Naive thymus-derived CD4-positive, alpha-beta T cell (primary cell): ENCODE measurements around the gene HLA-DMB. TPM values are rescaled to one million over a fixed set of nuclear protein-coding genes. Genes with fewer than 3 reads are reported as not detected.

Experiments used
- ATAC-seq: fragments of 150-1000 bp; cut with Tn5 transposase; 2 replicates; pipeline ENCODE4 v1.10.0; 2021; ENCODE audit warnings: mild to moderate bottlenecking, moderate library complexity
- CTCF ChIA-PET: fragments of 350-600 bp; sonication (Branson Sonifier 250); formaldehyde crosslinking; loops from one replicate; lab custom pipeline; 2021; ENCODE audit warnings: antibody characterized with exemption; lab: Charles Lee
- POLR2A ChIA-PET: fragments of 350-600 bp; sonication (Branson Sonifier 250); formaldehyde crosslinking; loops from one replicate; lab custom pipeline; 2021; ENCODE audit warnings: antibody characterized with exemption, inconsistent platforms; lab: Charles Lee
- DNase-seq, 9 donors: peaks; one replicate each; pipeline versions ENCODE4 v3.0.0 to v3.0.0-alpha.2; 2020 to 2022; ENCODE audit warnings: mixed read lengths in 1 of 9
- H3K27ac ChIP-seq: one replicate; pipeline ENCODE4 v1.7.0; 2013; ENCODE audit warnings: mild to moderate bottlenecking, low read depth, low read length, moderate library complexity
- H3K27me3 ChIP-seq, 2 donors: one replicate each; pipeline ENCODE4 v1.7.0; 2013; ENCODE audit warnings: low read length in 2 of 2, mild to moderate bottlenecking in 2 of 2, moderate library complexity in 2 of 2; ENCODE audit not compliant: control insufficient read depth in 2 of 2, insufficient read depth in 2 of 2
- H3K36me3 ChIP-seq, 3 experiments: 1 replicate in 2 of 3; 2 replicates in 1 of 3; pipeline ENCODE4 v1.7.0; 2013; ENCODE audit warnings: low read length in 3 of 3, mild to moderate bottlenecking in 3 of 3, moderate library complexity in 1 of 3; ENCODE audit not compliant: insufficient read depth in 3 of 3, control insufficient read depth in 2 of 3
- H3K4me1 ChIP-seq, 2 donors: one replicate each; pipeline ENCODE4 v1.7.0; 2013; ENCODE audit warnings: low read length in 2 of 2, mild to moderate bottlenecking in 2 of 2, moderate library complexity in 1 of 2; ENCODE audit not compliant: control insufficient read depth in 2 of 2, insufficient read depth in 2 of 2
- H3K4me3 ChIP-seq: 2 replicates; pipeline ENCODE4 v1.7.0; 2013; ENCODE audit warnings: mild to moderate bottlenecking, low read length
- H3K9me3 ChIP-seq, 3 experiments: 1 replicate in 2 of 3; 2 replicates in 1 of 3; pipeline ENCODE4 v1.7.0; 2013; ENCODE audit warnings: low read length in 3 of 3; ENCODE audit not compliant: control insufficient read depth in 2 of 3
- H3K27ac Mint-ChIP-seq, 9 donors: one replicate each; pipeline ENCODE4 v1.8.0; 2020 to 2022; ENCODE audit warnings: mixed read lengths in 9 of 9, mild to moderate bottlenecking in 8 of 9, moderate library complexity in 5 of 9, inconsistent platforms in 2 of 9
- H3K27me3 Mint-ChIP-seq, 5 donors: one replicate each; pipeline ENCODE4 v1.8.0; 2021 to 2022; ENCODE audit warnings: mixed read lengths in 5 of 5, mild to moderate bottlenecking in 1 of 5
- H3K36me3 Mint-ChIP-seq, 5 donors: one replicate each; pipeline ENCODE4 v1.8.0; 2020 to 2022; ENCODE audit warnings: mixed read lengths in 5 of 5, mild to moderate bottlenecking in 3 of 5, inconsistent platforms in 1 of 5
- H3K4me1 Mint-ChIP-seq, 7 donors: one replicate each; pipeline ENCODE4 v1.8.0; 2020 to 2022; ENCODE audit warnings: mixed read lengths in 7 of 7, mild to moderate bottlenecking in 3 of 7, inconsistent platforms in 1 of 7
- H3K4me3 Mint-ChIP-seq, 10 donors: one replicate each; pipeline ENCODE4 v1.8.0; 2020 to 2022; ENCODE audit warnings: mild to moderate bottlenecking in 10 of 10, mixed read lengths in 10 of 10, moderate library complexity in 6 of 10, inconsistent platforms in 2 of 10
- H3K9me3 Mint-ChIP-seq, 11 donors: one replicate each; pipeline ENCODE4 v1.8.0; 2020 to 2022; ENCODE audit warnings: mixed read lengths in 11 of 11, mild to moderate bottlenecking in 4 of 11, inconsistent platforms in 1 of 11, moderate library complexity in 1 of 11
- intact Hi-C, 2 donors: fragments of 100-400 bp; cut with micrococcal nuclease; formaldehyde crosslinking; loops; one replicate each; pipeline ENCODE4 v1.15.1; 2023
- polyA plus RNA-seq, 2 donors: library from polyadenylated mRNA; unstranded; fragments of 300-500 nt; fragmentation: Illumina TruSeq; gene quantifications; one replicate each; pipeline ENCODE4 v1.2.3, GENCODE V29; 2021
- total RNA-seq, 6 experiments: library from RNA in 5 of 6; stranded (reverse) in 5 of 6; gene quantifications; 1 replicate in 5 of 6; 2 replicates in 1 of 6; pipeline ENCODE4 v1.2.3 and lab custom pipeline; 2021 to 2026

Gene HLA-DMB
- total and polyA plus RNA-seq, 7 experiments from 2014 or later, result 7.8 to 82.5 (median 9.1) TPM

GRCh38 chr6:32970413-32971241 lies 29.8 kb upstream of the HLA-DMB start:
- Histone ChIP-seq H3K4me1 (peaks cover 28 to 35% of the 10 kb centered on the region in 2 donors), H3K27me3 (no peaks in the 10 kb centered on the region), H3K4me3 (peak overlapping the region; percentile 98), H3K9me3 (no peaks in the 10 kb centered on the region), H3K27ac (peak overlapping the region; percentile 94), H3K36me3 (peaks cover 13 to 34% (median 14%) of the 10 kb centered on the region in 3 experiments)
- DNase-seq (peak; percentile 50 to 82 (median 69)), ATAC-seq (no peak)
- Mint-ChIP-seq H3K4me3 (peak overlapping the region; percentile 89 to 100 (median 98)), H3K36me3 (peaks cover 6 to 52% (median 22%) of the 10 kb centered on the region in 5 donors), H3K27me3 (peaks cover 0 to 5% (median 0%) of the 10 kb centered on the region in 5 donors), H3K4me1 (peaks cover 28 to 42% (median 37%) of the 10 kb centered on the region in 7 donors), H3K27ac (peak overlapping the region; percentile 78 to 100 (median 99)), H3K9me3 (peaks cover 0 to 22% (median 0%) of the 10 kb centered on the region in 11 donors)
- POLR2A ChIA-PET, result interaction anchor here (0.6 to 25.6 kb wide), 25 partner anchors 2 to 1780 kb away, joined by 3 to 638 read pairs (median 12); partner anchors contain the start of genes ABHD16A, ATF6B, B3GALT4 and BRD2
- CTCF ChIA-PET, result interaction anchor here (0.9 to 14.2 kb wide), 9 partner anchors 14 to 132 kb away, joined by 3 to 229 read pairs (median 7); partner anchors contain the start of genes HLA-DMA, PSMB8 and TAP2
- intact Hi-C loops, result loop anchor here (1.0 to 5.0 kb wide), 10 partner anchors 117 to 1613 kb away; partner anchors contain the start of genes CLIC1 (in 2 of the 2), TAP1 (in 2 of the 2), ATF6B (in 1 of the 2) and GPSM3 (in 1 of the 2)

- peaks cover 0 to 22% (median 0%) of the 10 kb centered on the region in 11 donors for H3K9me3 Mint-ChIP-seq
- H3K27ac Mint-ChIP-seq, result peak overlapping the region; percentile 78 to 100 (median 98)
- intact Hi-C loops, result loop anchor here (2.0 to 5.0 kb wide), 12 partner anchors 75 to 1613 kb away; partner anchors contain the start of genes CLIC1 (in 2 of the 2), PHF1 (in 2 of the 2), AGPAT1 (in 1 of the 2) and ATF6B (in 1 of the 2)
- DNase-seq (peak in 6 of 9 donors; percentile 49 to 77 (median 69)), ATAC-seq (no peak)
- peaks cover 6 to 44% (median 16%) of the 10 kb centered on the region in 5 donors for H3K36me3 Mint-ChIP-seq
- Histone ChIP-seq H3K27me3 (no peaks in the 10 kb centered on the region), H3K4me1 (peaks cover 23 to 36% of the 10 kb centered on the region in 2 donors), H3K9me3 (no peaks in the 10 kb centered on the region), H3K27ac (peak overlapping the region; percentile 94), H3K4me3 (peak overlapping the region; percentile 98), H3K36me3 (peaks cover 7 to 28% (median 8%) of the 10 kb centered on the region in 3 experiments)
- ChIA-PET POLR2A (interaction anchor here (1.2 to 25.6 kb wide), 14 partner anchors 1 to 841 kb away, joined by 3 to 638 read pairs (median 64); partner anchors contain the start of genes ATF6B, BRD2, FKBPL and GPSM3), CTCF (interaction anchor here (0.9 to 14.2 kb wide), 6 partner anchors 16 to 36 kb away, joined by 3 to 229 read pairs (median 4); partner anchors contain the start of gene HLA-DMA)
- peaks cover 0 to 5% (median 0%) of the 10 kb centered on the region in 5 donors for H3K27me3 Mint-ChIP-seq
- H3K4me1 Mint-ChIP-seq, result peaks cover 28 to 43% (median 36%) of the 10 kb centered on the region in 7 donors
- H3K4me3 Mint-ChIP-seq, result peak overlapping the region; percentile 86 to 99 (median 96)
Measured at GRCh38 chr6:32969685-32970412, 29.0 kb upstream of the HLA-DMB start.

- Histone ChIP-seq H3K9me3 (no peaks in the 10 kb centered on the region), H3K27me3 (no peaks in the 10 kb centered on the region), H3K36me3 (peaks cover 0 to 21% (median under 1%) of the 10 kb centered on the region in 3 experiments), H3K4me1 (peaks cover 17 to 31% of the 10 kb centered on the region in 2 donors), H3K4me3 (peak overlapping the region; percentile 98), H3K27ac (peak overlapping the region; percentile 94)
- peaks cover 30 to 44% (median 36%) of the 10 kb centered on the region in 7 donors for H3K4me1 Mint-ChIP-seq
- peak overlapping the region; percentile 86 to 99 (median 96) for H3K4me3 Mint-ChIP-seq
- intact Hi-C loops, result loop anchor here (1.0 to 5.0 kb wide), 7 partner anchors 15 to 1070 kb away; partner anchors contain the start of genes AGPAT1 (in 1 of the 2), PHF1 (in 1 of the 2), RNF5 (in 1 of the 2) and RXRB (in 1 of the 2)
- peak in 8 of 9 donors; percentile 33 to 69 (median 52) for DNase-seq
- H3K36me3 Mint-ChIP-seq, result peaks cover 3 to 37% (median 16%) of the 10 kb centered on the region in 5 donors
- peaks cover 0 to 5% (median 0%) of the 10 kb centered on the region in 5 donors for H3K27me3 Mint-ChIP-seq
- CTCF ChIA-PET, result interaction anchor here (0.9 to 14.2 kb wide), 8 partner anchors 15 to 83 kb away, joined by 3 to 229 read pairs (median 6); partner anchors contain the start of gene HLA-DMA
- peak overlapping the region; percentile 78 to 100 (median 98) for H3K27ac Mint-ChIP-seq
- ATAC-seq, result peak; percentile 28
- POLR2A ChIA-PET, result interaction anchor here (0.6 to 25.6 kb wide), 13 partner anchors 12 to 1071 kb away, joined by 3 to 638 read pairs (median 16); partner anchors contain the start of genes ATF6B, FKBPL, GPSM3 and HLA-DMA
- H3K9me3 Mint-ChIP-seq, result peaks cover 0 to 22% (median 0%) of the 10 kb centered on the region in 11 donors
Measured at GRCh38 chr6:32968867-32969684, 28.2 kb upstream of the HLA-DMB start.

GRCh38 chr6:32968093-32968866 lies 27.5 kb upstream of the HLA-DMB start, which contains the start of gene BRD2:
Gene BRD2, plus strand, starts transcription at chr6:32968594. Its CDS starts 4,305 bp downstream, at chr6:32972899.
- Histone ChIP-seq H3K27ac (peak within 1 kb of the TSS; percentile 94), H3K36me3 (peaks cover 0 to 21% (median 0%) of the 10 kb centered on the region in 3 experiments), H3K27me3 (no peaks in the 10 kb centered on the region), H3K4me1 (peaks cover 21 to 31% of the 10 kb centered on the region in 2 donors), H3K9me3 (no peaks in the 10 kb centered on the region), H3K4me3 (peak within 1 kb of the TSS; percentile 98)
- Mint-ChIP-seq H3K27me3 (peaks cover 0 to 5% (median 0%) of the 10 kb centered on the region in 5 donors), H3K9me3 (peaks cover 0 to 20% (median 0%) of the 10 kb centered on the region in 11 donors), H3K36me3 (peaks cover 0 to 30% (median 8%) of the 10 kb centered on the region in 5 donors), H3K27ac (peak within 1 kb of the TSS; percentile 78 to 100 (median 98)), H3K4me1 (peaks cover 34 to 44% (median 38%) of the 10 kb centered on the region in 7 donors), H3K4me3 (peak within 1 kb of the TSS; percentile 86 to 99 (median 96))
- ATAC-seq, result peak; percentile 58
- intact Hi-C loops, result loop anchor here (1.0 to 5.0 kb wide), 7 partner anchors 16 to 1069 kb away; partner anchors contain the start of genes AGPAT1 (in 1 of the 2), PHF1 (in 1 of the 2), RNF5 (in 1 of the 2) and RXRB (in 1 of the 2)
- peak; percentile 94 to 99 (median 98) for DNase-seq
- CTCF ChIA-PET, result interaction anchor here (0.6 to 14.2 kb wide), 13 partner anchors 13 to 204 kb away, joined by 3 to 229 read pairs (median 4); partner anchors contain the start of genes HLA-DMA and TAP2
- POLR2A ChIA-PET, result interaction anchor here (0.5 to 25.6 kb wide), 13 partner anchors 12 to 1070 kb away, joined by 3 to 638 read pairs (median 9); partner anchors contain the start of genes GPSM3, HLA-DMA, HLA-DMB and PSMB8
